HEK293T (cell line): Measurements from ENCODE around the gene C19orf73.

Source experiments
- BHLHE40 ChIP-seq: fragments of 450-650 bp; IDR thresholded peaks from 2 replicates; pipeline ENCODE4 v1.6.1; 2016; ENCODE audit warnings: mild to moderate bottlenecking, moderate library complexity, borderline replicate concordance
- CTBP1 ChIP-seq: fragments of 450-650 bp; IDR thresholded peaks from 2 replicates; pipeline ENCODE4 v1.6.1; 2016; ENCODE audit warnings: borderline replicate concordance
- ELF4 ChIP-seq: fragments of 450-650 bp; IDR thresholded peaks from 2 replicates; pipeline ENCODE4 v1.6.1; 2017; ENCODE audit warnings: antibody characterized with exemption
- HDGF ChIP-seq: fragments of 450-650 bp; IDR thresholded peaks from 2 replicates; pipeline ENCODE4 v1.6.1; 2017; ENCODE audit warnings: antibody characterized with exemption, borderline replicate concordance
- PKNOX1 ChIP-seq: fragments of 450-650 bp; IDR thresholded peaks from 2 replicates; pipeline ENCODE4 v1.6.1; 2016
- TARDBP ChIP-seq: fragments of 450-650 bp; IDR thresholded peaks from 2 replicates; pipeline ENCODE4 v1.6.1; 2016

- TF ChIP-seq HDGF (no peak), ELF4 (no peak), CTBP1 (no peak), TARDBP (no peak), BHLHE40 (no peak), PKNOX1 (no peak)
Observed at GRCh38 chr19:49161987-49162386, 43.0 kb upstream of the C19orf73 start.
